Activated naive CD4-positive, alpha-beta T cell treated with anti-CD3 and anti-CD28 coated beads, Interleukin-2, amount 50 U/mL, for 24 hours (primary cell): ENCODE results near the gene PEX5L.

Experiments used
- H3K27ac Mint-ChIP-seq: one replicate; pipeline ENCODE4 v1.8.0; 2021; ENCODE audit warnings: mild to moderate bottlenecking, mixed read lengths
- H3K27me3 Mint-ChIP-seq: one replicate; pipeline ENCODE4 v1.8.0; 2021; ENCODE audit warnings: mixed read lengths
- H3K36me3 Mint-ChIP-seq: one replicate; pipeline ENCODE4 v1.8.0; 2021; ENCODE audit warnings: mixed read lengths
- H3K4me1 Mint-ChIP-seq: one replicate; pipeline ENCODE4 v1.8.0; 2021; ENCODE audit warnings: mixed read lengths
- H3K4me3 Mint-ChIP-seq: one replicate; pipeline ENCODE4 v1.8.0; 2021; ENCODE audit warnings: mild to moderate bottlenecking, mixed read lengths
- H3K9me3 Mint-ChIP-seq: one replicate; pipeline ENCODE4 v1.8.0; 2021; ENCODE audit warnings: mixed read lengths

Gene PEX5L

DNA sequence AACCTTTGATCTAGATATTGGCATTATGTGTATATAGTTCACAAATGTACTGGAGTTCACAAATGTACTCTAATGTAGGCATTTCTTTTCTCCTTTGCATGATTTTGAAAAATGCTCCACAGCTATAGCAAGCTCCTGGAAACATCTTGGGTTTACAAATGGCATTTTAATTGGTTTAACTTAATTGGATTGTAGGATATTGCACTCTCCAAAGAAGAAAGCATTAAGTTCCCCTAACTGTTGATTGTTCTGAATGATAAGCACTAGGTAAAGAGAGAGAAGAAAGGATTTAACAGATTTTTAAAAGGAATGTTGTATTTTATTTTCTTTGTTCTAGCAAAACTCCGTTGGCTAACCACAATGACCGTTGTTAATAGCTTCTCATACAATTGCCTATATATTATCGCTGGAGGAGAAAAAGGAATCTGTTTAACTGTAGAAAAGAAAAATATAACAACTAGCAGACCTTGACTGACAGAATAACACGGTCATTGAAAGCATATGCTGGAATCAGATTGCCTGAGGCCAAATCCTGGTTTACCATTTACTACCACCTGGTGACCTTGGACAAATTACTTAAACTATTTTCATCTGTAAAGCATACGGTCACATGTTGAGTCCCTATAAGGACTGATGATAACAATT is 170.8 kb downstream of the PEX5L start:
- Mint-ChIP-seq H3K36me3 (no peaks in the 10 kb centered on the region), H3K4me1 (no peaks in the 10 kb centered on the region), H3K27ac (no peak overlapping the region), H3K4me3 (no peak overlapping the region), H3K9me3 (no peaks in the 10 kb centered on the region), H3K27me3 (peaks cover 1% of the 10 kb centered on the region)

DNA sequence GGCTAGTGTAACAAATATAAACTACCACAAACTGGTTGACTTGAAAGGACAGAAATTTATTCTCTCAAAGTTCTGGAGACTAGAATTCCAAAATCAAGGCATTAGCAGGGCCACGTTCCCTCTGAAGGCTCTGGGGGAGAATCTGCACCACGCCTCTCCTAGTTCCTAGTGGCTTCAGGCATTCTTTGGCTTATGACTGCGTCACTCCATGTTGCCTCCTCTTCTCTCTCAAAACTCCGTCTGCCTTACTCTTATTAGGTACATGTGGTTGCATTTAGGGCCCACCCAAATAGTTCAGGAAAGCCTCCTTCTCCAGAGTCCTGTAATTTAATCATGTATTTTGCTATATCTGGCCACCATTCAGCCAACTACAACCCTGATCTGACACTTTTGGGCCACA is 174.8 kb downstream of the PEX5L start:
- H3K4me1 Mint-ChIP-seq = no peaks in the 10 kb centered on the region
- H3K9me3 Mint-ChIP-seq = no peaks in the 10 kb centered on the region
- peaks cover 1% of the 10 kb centered on the region for H3K27me3 Mint-ChIP-seq
- no peak overlapping the region for H3K4me3 Mint-ChIP-seq
- H3K36me3 Mint-ChIP-seq = no peaks in the 10 kb centered on the region
- no peak overlapping the region for H3K27ac Mint-ChIP-seq

DNA sequence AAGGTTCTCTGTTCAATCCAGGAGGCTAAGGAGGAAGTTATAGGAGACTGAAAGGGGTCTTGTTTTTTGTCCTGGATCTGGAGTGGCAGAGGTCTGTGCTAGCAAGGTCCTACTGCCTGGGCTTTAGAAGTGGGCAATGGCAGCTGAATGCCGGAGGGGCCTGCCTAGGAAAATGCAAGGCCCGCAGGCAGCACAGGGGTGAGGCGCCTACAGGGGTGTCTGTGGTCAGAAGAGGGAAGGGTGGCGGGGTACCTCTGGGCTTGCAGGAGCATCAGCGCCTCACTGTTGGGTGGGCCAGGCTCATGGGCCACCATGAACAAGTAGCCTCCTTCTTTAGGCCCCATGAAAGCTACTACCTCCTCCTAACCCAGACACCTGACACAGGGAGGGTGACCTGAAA is 175.4 kb downstream of the PEX5L start:
- peaks cover 1% of the 10 kb centered on the region for H3K27me3 Mint-ChIP-seq
- no peak overlapping the region for H3K27ac Mint-ChIP-seq
- no peaks in the 10 kb centered on the region for H3K9me3 Mint-ChIP-seq
- no peaks in the 10 kb centered on the region for H3K36me3 Mint-ChIP-seq
- H3K4me1 Mint-ChIP-seq = no peaks in the 10 kb centered on the region
- H3K4me3 Mint-ChIP-seq = no peak overlapping the region

DNA sequence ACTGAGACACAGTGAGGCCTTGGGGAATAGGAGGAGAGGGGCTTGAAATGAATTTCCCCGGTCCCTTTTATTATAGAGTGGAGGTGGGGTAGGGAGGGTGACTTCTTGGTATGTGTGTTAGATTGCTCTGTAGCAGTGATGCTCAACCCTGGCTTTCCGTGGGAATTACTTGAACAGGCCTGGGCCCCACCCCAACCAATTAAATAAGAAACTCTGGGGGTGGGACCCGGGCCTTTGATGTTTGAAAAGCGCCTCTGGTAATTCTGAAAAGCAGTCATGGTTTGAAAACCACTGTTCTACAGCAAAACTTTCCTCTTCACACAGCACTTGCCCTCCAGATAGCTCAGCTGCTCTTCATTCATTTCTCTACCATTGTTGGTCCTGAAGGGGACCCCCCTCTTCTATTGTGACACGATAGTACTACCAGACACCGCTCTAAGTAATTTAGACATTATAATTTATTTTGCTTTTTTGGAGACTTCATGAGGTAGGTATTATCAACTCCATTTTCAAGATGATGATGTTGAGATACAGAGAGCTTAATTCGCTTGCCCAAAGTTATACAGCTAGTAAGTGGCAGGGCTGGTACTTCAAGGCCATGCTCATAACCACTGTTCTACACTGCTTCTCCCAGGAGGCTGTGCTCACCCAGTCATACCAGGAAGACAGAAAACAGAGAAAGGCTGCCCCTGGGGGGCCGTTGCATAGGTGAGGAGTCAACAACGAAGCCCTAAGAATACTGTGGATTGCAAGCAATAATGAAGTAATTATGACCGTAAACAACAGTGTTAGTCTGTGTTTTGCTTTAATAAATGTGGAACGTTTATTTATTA is 176.2 kb downstream of the PEX5L start:
- no peaks in the 10 kb centered on the region for H3K9me3 Mint-ChIP-seq

DNA sequence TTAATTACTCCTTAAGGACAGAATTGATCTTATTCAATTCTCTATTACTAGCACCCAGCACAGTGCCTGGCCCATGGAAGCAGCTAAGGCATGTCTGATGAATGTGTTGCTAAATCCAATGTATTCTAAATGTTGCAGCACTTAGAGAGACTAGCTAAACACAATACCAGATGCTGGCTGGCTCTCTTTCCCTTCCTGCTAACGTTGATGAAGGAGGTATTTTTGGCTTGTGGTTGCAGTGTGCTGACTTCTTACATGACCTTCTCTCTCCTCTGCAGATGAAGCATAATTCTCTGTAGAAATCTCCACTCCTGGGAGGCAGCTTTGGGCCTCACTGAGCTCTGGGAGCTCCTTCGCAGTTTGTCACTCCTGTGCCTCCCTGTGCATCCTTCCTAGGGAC is 183.6 kb downstream of the PEX5L start:
- Mint-ChIP-seq H3K27me3 (peaks cover 1% of the 10 kb centered on the region), H3K4me1 (no peaks in the 10 kb centered on the region), H3K27ac (no peak overlapping the region), H3K36me3 (no peaks in the 10 kb centered on the region), H3K9me3 (no peaks in the 10 kb centered on the region), H3K4me3 (no peak overlapping the region)

More for the DNA sequence above, 176.2 kb downstream of the PEX5L start:
- Mint-ChIP-seq H3K36me3 (no peaks in the 10 kb centered on the region), H3K4me1 (no peaks in the 10 kb centered on the region), H3K4me3 (no peak overlapping the region), H3K27ac (no peak overlapping the region), H3K27me3 (peaks cover 1% of the 10 kb centered on the region)

DNA sequence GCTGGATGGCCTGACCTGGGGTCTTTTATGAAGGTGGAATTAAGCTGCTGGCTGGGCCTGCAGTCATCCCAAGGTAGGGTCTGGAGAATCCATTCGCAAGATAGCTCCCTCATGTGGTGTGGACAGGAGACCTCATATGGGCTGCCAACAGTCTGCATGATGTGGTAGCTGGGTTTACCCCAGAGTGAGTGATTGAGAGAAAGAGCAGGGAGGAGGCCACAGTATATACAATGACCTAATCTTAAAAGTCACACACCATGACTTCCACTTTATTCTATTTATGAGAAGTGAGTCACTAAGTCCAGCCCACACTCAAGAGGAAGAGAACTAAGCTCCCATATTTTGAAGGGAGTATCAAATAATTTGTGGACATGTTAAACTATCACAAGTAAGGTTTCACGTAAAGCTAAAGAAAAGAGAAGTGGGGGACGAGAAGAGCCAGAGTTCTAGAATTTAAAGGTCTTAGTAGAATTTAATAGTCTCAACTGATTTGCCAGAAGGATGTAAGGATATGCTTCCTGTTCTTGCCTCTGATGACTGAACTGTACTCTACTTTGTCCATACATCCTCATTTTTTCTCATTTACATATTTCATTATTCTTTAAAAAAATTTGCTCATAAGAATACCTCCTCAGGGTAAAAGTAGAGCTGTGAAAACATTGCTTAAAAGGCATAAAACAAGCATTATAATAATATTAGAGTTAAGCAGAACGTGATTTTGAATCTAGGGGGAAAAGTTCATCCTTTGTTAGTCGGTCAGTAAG is 184.4 kb downstream of the PEX5L start:
- H3K27me3 Mint-ChIP-seq = peaks cover 1% of the 10 kb centered on the region
- H3K36me3 Mint-ChIP-seq = no peaks in the 10 kb centered on the region
- no peaks in the 10 kb centered on the region for H3K4me1 Mint-ChIP-seq
- no peaks in the 10 kb centered on the region for H3K9me3 Mint-ChIP-seq
- no peak overlapping the region for H3K4me3 Mint-ChIP-seq
- no peak overlapping the region for H3K27ac Mint-ChIP-seq

DNA sequence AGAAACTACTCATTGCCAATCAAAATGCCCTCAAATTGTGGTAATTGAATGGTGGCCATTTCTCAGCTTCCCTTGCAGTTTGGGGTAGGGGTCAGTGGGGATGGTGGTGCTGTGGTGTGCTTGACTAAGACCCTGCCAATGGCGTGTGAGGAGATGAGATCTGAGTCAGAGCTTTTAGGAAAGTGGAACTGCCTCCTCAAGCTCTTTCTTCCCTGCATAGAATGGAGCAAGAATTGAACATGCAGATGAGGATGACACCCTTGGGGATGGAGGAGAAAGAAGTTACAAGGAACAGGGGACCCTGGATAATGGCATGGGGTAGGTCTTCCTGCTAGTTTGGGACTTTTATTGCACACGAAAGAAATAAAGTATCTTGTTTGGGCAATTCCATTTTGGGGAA is 188.0 kb downstream of the PEX5L start:
- Mint-ChIP-seq H3K36me3 (no peaks in the 10 kb centered on the region), H3K4me3 (no peak overlapping the region), H3K9me3 (no peaks in the 10 kb centered on the region), H3K4me1 (no peaks in the 10 kb centered on the region), H3K27ac (no peak overlapping the region), H3K27me3 (peaks cover 1% of the 10 kb centered on the region)

DNA sequence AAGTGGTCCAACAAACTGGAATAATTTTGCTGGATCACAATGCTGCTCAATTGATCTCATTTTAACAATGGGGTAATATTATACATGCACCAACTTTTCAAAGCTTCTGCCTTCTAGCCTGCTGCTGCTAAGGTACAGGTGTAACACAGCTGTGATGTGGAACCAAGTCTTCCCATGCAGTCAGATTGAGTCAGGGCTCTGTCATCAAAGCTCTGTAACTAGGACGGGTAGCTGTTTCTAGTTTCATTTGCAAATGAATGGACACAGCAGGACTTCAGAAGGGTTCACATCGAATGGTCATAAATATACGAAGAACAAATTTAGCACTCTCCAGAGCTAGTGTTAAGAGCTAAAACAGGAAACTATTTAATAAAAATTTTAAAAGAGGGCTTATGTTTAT is 194.7 kb downstream of the PEX5L start:
- no peak overlapping the region for H3K4me3 Mint-ChIP-seq
- no peaks in the 10 kb centered on the region for H3K4me1 Mint-ChIP-seq
- H3K36me3 Mint-ChIP-seq = no peaks in the 10 kb centered on the region
- no peaks in the 10 kb centered on the region for H3K9me3 Mint-ChIP-seq
- H3K27ac Mint-ChIP-seq = no peak overlapping the region
- H3K27me3 Mint-ChIP-seq = peaks cover 5% of the 10 kb centered on the region

DNA sequence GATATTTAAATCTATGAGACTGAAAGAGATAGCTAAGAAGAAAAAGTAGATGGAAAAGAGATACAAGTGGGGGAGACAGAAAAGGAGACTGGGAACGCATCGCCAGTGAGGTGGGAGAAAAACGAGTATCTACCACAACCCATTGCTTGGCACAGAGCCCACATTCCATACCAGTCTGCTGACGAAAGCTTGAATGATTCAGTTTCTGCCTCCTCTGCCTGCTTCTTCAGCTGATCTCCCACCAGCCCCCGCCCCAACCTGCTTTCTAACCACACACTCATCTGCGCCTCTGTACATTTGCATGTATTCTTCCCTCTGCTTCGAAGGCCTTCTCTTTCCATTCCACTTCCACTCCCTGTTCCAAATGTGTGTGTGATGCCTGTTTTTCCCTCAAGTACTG is 195.8 kb downstream of the PEX5L start:
- Mint-ChIP-seq H3K36me3 (no peaks in the 10 kb centered on the region), H3K9me3 (no peaks in the 10 kb centered on the region), H3K27ac (no peak overlapping the region), H3K4me3 (no peak overlapping the region), H3K4me1 (no peaks in the 10 kb centered on the region), H3K27me3 (peaks cover 5% of the 10 kb centered on the region)

DNA sequence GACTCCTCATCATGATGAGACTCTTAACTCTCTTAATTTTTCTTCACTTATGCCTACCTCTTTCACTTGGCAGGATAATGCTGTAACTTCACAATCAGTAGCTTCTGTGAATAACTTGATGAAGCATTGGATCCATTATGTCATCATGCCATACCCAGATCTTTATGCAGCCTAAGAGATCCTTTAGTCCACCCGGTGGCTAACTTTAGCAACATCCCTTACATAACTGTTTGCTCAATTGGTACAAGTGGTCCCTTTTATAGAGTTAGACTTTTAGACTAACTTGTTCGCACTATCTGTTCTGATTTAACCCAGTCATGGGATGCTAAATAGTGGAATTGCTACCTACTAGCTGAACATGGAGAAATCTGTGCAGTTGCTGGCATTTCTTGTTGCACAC is 199.4 kb downstream of the PEX5L start:
- H3K9me3 Mint-ChIP-seq = no peaks in the 10 kb centered on the region
- no peak overlapping the region for H3K27ac Mint-ChIP-seq

DNA sequence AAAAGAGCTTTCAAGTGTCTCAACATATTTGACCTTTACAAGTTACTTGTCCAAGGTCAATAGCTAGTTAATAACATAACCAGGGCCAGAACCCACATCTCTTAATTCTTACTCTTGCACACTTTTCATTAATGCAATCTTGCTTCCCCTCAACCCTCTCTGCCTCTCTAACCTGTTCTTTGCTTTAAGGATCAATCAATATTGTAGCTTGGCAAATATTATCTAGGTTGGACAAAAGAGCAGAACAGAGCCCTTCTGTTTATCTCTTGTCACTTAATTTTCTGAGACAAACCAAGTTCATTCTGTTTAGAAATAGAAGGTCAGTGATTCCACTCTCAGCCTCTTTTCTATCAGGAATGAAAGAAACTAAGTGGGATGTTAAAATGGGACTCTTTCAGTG is 203.4 kb downstream of the PEX5L start:
- Mint-ChIP-seq H3K4me3 (no peak overlapping the region), H3K27me3 (peaks cover 12% of the 10 kb centered on the region), H3K9me3 (no peaks in the 10 kb centered on the region), H3K36me3 (no peaks in the 10 kb centered on the region), H3K4me1 (no peaks in the 10 kb centered on the region), H3K27ac (no peak overlapping the region)

More for the DNA sequence above, 199.4 kb downstream of the PEX5L start:
- H3K27me3 Mint-ChIP-seq = peaks cover 5% of the 10 kb centered on the region
- H3K36me3 Mint-ChIP-seq = no peaks in the 10 kb centered on the region
- H3K4me1 Mint-ChIP-seq = no peaks in the 10 kb centered on the region
- no peak overlapping the region for H3K4me3 Mint-ChIP-seq

DNA sequence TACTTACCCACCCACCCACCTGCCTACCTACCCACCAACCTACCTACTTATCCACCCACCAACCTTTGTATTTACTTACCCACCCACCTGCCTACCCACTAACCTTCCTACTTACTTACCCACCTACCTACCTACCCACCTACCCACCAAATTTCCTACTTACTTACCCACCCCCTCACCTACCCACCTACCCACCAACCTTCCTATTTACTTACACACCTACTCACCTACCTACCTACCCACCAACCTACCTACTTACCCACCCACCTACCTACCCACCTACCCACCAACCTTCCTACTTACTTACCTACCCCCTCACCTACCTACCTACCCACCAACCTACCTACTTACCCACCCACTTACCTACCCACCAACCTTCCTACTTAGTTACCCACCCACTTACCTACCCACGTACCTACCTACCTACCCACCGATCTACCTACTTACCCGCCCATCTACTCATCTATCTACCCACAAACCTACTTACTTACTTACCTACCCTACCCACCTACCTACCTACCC is 204.3 kb downstream of the PEX5L start:
- H3K4me1 Mint-ChIP-seq = no peaks in the 10 kb centered on the region
- H3K4me3 Mint-ChIP-seq = no peak overlapping the region
- H3K27me3 Mint-ChIP-seq = peaks cover 10% of the 10 kb centered on the region
- no peak overlapping the region for H3K27ac Mint-ChIP-seq
- H3K9me3 Mint-ChIP-seq = no peaks in the 10 kb centered on the region
- no peaks in the 10 kb centered on the region for H3K36me3 Mint-ChIP-seq

DNA sequence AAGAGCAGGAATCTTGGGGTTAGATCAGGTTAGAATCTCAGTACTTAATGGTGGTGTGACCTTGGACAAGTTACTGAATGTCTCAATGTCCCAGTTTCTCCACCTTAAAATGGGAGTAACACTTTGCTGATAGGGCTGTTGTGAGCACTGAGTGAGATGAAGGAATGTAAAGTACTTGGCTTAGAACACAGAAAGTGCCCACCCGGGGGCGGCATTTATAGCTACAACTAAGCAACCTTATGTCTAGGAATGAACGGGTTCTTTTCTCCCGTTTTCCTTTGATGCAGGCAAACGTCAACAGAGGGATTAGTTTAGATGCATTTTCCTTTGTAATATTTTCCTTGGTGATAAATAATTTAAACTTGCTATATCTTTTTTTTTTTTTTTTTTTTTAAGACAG is 207.3 kb downstream of the PEX5L start:
- H3K4me1 Mint-ChIP-seq = no peaks in the 10 kb centered on the region
- no peaks in the 10 kb centered on the region for H3K36me3 Mint-ChIP-seq
- H3K9me3 Mint-ChIP-seq = no peaks in the 10 kb centered on the region
- no peak overlapping the region for H3K27ac Mint-ChIP-seq
- no peak overlapping the region for H3K4me3 Mint-ChIP-seq
- H3K27me3 Mint-ChIP-seq = peaks cover 10% of the 10 kb centered on the region

DNA sequence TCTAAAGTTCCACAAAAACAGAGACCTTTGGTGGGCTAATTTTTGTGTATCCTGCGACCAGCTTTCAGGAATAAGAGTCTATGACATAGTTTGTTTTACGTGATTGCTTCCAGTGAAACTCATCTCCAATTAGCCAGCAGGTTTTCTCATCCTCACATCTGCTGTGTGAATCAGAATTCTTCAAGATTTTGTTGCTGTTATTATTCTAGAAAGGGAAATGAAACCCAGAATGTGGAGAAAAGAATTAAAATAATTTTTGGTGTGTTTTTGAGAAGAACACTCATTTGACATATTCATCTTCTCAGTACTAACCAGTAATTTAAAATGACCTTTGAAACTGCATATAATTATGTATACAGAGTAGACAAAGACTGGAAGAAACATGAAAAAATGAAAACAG is 208.0 kb downstream of the PEX5L start:
- no peaks in the 10 kb centered on the region for H3K9me3 Mint-ChIP-seq
- no peak overlapping the region for H3K4me3 Mint-ChIP-seq
- peaks cover 10% of the 10 kb centered on the region for H3K27me3 Mint-ChIP-seq
- H3K4me1 Mint-ChIP-seq = no peaks in the 10 kb centered on the region
- H3K27ac Mint-ChIP-seq = no peak overlapping the region
- H3K36me3 Mint-ChIP-seq = no peaks in the 10 kb centered on the region

DNA sequence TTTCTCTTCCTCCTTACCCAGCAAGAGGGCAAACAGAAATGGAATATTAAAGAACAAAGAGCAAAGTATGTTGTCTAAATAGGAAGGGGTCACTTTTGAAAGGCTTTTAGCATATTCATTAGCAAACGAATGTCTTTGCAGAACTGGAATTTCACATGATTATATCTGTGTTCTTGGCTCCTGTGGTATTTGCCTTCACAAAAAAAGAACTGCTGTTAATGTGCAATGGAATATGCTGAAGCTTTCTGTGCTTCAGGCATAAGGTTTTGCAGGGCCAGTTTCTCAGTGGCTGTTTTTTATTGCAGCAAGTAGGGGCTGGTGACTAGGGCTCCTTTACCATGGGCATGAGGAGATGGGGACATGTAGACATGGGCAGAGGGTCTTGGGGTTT is 210.5 kb downstream of the PEX5L start:
- Mint-ChIP-seq H3K4me1 (no peaks in the 10 kb centered on the region), H3K27me3 (peaks cover 11% of the 10 kb centered on the region), H3K4me3 (no peak overlapping the region), H3K27ac (no peak overlapping the region), H3K36me3 (no peaks in the 10 kb centered on the region), H3K9me3 (no peaks in the 10 kb centered on the region)
